Activated CD4-positive, alpha-beta T cell treated with anti-CD3 and anti-CD28 coated beads, Interleukin-2, amount 10 ng/mL, durations not matched to agents 24 days and 14 days (primary cell): ENCODE data around the gene TNP1. TPM values are rescaled to one million over a fixed set of nuclear protein-coding genes. Genes with fewer than 3 reads are reported as not detected.

Experiments
- DNase-seq: peaks from one replicate; pipeline ENCODE4 v3.0.0; 2022
- H3K27ac Mint-ChIP-seq: one replicate; pipeline ENCODE4 v1.8.0; 2022; ENCODE audit warnings: mild to moderate bottlenecking, mixed read lengths
- H3K27me3 Mint-ChIP-seq: one replicate; pipeline ENCODE4 v1.8.0; 2022; ENCODE audit warnings: mixed read lengths
- H3K36me3 Mint-ChIP-seq: one replicate; pipeline ENCODE4 v1.8.0; 2022; ENCODE audit warnings: low read depth, mild to moderate bottlenecking, mixed read lengths
- H3K4me1 Mint-ChIP-seq: one replicate; pipeline ENCODE4 v1.8.0; 2021; ENCODE audit warnings: mixed read lengths
- H3K4me3 Mint-ChIP-seq: one replicate; pipeline ENCODE4 v1.8.0; 2022; ENCODE audit warnings: mild to moderate bottlenecking, moderate library complexity, mixed read lengths
- H3K9me3 Mint-ChIP-seq: one replicate; pipeline ENCODE4 v1.8.0; 2021; ENCODE audit warnings: mixed read lengths
- intact Hi-C: fragments of 100-400 bp; cut with micrococcal nuclease; formaldehyde crosslinking; loops from one replicate; pipeline ENCODE4 v1.15.1; 2023
- total RNA-seq: library from RNA; stranded (reverse); gene quantifications from 2 replicates; pipeline ENCODE4 v1.2.3, GENCODE V29; 2022

TNP1 gene
- total RNA-seq, 1 donor from 2014 or later: not detected

GRCh38 chr2:216810399-216811160 lies 49.3 kb downstream of the TNP1 start:
- intact Hi-C loops: no loop called here
- H3K4me3 Mint-ChIP-seq: no peak overlapping the region

More at GRCh38 chr2:216810399-216811160, 49.3 kb downstream of the TNP1 start:
- DNase-seq: no peak
- Mint-ChIP-seq H3K9me3 (no peaks in the 10 kb centered on the region), H3K36me3 (no peaks in the 10 kb centered on the region), H3K4me1 (no peaks in the 10 kb centered on the region), H3K27ac (no peak overlapping the region), H3K27me3 (peaks cover 4% of the 10 kb centered on the region)

Other genes with a start within 250 kb of the TNP1 start
- 33.5 and 42.4 TPM in 2 replicates for gene IGFBP2, start 226.6 kb downstream of the TNP1 start, total RNA-seq
- not detected in 2 replicates for gene IGFBP5, start 164.5 kb downstream of the TNP1 start, total RNA-seq